MM.1S (cell line): Measurements from ENCODE around the gene GRIN3B.

Experiments
- EZH2 ChIP-seq: fragments of 300-600 bp; sonication (generic); optimal IDR thresholded peaks from 2 replicates; pipeline ENCODE3; 2017; ENCODE audit warnings: low read depth, mild to moderate bottlenecking, antibody characterized with exemption, low read length, mixed read lengths
- EZH2phosphoT487 ChIP-seq: fragments of 300-600 bp; sonication (generic); IDR thresholded peaks from 2 replicates; pipeline ENCODE4 v1.6.1; 2018; ENCODE audit warnings: antibody characterized with exemption, low read length

- TF ChIP-seq EZH2phosphoT487 (no peak), EZH2 (no peak)
Measured at GRCh38 chr19:979318-979741, 20.9 kb upstream of the GRIN3B start.
